SJSA1 (cell line): ENCODE data around the gene PARP12. TPM values are rescaled to one million over a fixed set of nuclear protein-coding genes. Genes with fewer than 3 reads are reported as not detected.

Source experiments
- DNase-seq, 2 experiments: peaks; one replicate each; pipeline ENCODE4 v3.0.0-alpha.2; 2015 to 2020; ENCODE audit warnings: low spot score in 2 of 2, low read depth in 1 of 2
- H3K27ac ChIP-seq: fragments of 250-450 bp; sonication (Bioruptor Pico); 2 replicates; pipeline ENCODE4 v1.5.1; 2020; ENCODE audit warnings: mild to moderate bottlenecking, moderate library complexity
- H3K27me3 ChIP-seq: fragments of 250-450 bp; sonication (Bioruptor Pico); replicated peaks from 2 replicates; pipeline ENCODE4 v1.5.1; 2020; ENCODE audit warnings: mild to moderate bottlenecking, moderate library complexity
- H3K36me3 ChIP-seq: fragments of 250-450 bp; sonication (Bioruptor Pico); 2 replicates; pipeline ENCODE4 v1.5.1; 2020; ENCODE audit warnings: mild to moderate bottlenecking
- H3K4me1 ChIP-seq: fragments of 250-450 bp; sonication (Bioruptor Pico); replicated peaks from 2 replicates; pipeline ENCODE4 v1.6.1; 2021; ENCODE audit warnings: mild to moderate bottlenecking
- H3K4me3 ChIP-seq: fragments of 250-450 bp; sonication (Bioruptor Pico); 2 replicates; pipeline ENCODE4 v1.5.1; 2020; ENCODE audit warnings: mild to moderate bottlenecking
- H3K9me3 ChIP-seq: fragments of 250-450 bp; sonication (Bioruptor Pico); replicated peaks from 2 replicates; pipeline ENCODE4 v1.5.1; 2020; ENCODE audit warnings: mild to moderate bottlenecking
- total RNA-seq: library from RNA; depleted of rRNA; stranded (reverse); fragments of >200 nt; shearing (Covaris generic); gene quantifications from 2 replicates; pipeline ENCODE4 v1.2.3, GENCODE V29; 2014; rRNA removed

PARP12 gene
- total RNA-seq, 1 experiment from 2014 or later, result 19.3 TPM

DNA sequence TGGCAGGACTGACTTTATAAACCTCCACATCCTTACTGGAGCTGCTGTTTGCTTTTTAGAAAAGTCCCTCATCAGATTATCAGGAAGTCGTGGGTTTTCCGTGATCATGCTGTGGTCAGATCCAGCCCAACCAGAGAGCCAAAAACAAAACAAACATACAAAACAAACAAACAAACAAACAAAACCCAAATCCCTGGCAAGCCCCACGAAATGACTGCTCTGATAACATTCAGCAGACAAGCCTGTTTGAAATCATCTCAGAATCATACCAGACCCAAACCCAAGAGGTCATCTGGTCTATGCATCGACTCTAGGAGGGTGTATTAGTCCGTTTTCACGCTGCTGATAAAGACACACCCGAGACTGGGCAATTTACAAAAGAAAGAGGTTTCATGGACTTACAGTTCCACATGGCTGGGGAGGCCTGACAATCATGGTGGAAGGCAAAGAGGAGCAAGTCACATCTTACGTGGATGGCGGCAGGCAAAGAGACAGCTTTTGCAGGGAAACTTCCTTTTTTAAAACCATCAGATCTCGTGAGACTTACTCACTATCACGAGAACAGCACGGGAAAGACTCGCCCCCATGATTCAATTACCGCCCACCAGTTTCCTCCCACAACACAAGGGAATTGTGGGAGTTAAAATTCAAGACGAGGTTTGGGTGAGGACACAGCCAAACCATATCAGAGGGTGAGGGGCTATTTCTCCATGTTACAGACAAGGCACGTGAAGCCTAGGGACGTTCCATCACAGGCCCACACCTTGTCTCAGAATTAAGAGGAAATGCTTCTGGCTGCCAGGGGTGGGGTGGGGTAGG is 85.7 kb downstream of the PARP12 start:
- H3K36me3 ChIP-seq, result no peaks in the 10 kb centered on the region
- H3K27me3 ChIP-seq, result no peaks in the 10 kb centered on the region
- no peak overlapping the region for H3K4me3 ChIP-seq
- no peaks in the 10 kb centered on the region for H3K9me3 ChIP-seq
- DNase-seq, result no peak
- H3K27ac ChIP-seq, result no peak overlapping the region
- H3K4me1 ChIP-seq, result no peaks in the 10 kb centered on the region

DNA sequence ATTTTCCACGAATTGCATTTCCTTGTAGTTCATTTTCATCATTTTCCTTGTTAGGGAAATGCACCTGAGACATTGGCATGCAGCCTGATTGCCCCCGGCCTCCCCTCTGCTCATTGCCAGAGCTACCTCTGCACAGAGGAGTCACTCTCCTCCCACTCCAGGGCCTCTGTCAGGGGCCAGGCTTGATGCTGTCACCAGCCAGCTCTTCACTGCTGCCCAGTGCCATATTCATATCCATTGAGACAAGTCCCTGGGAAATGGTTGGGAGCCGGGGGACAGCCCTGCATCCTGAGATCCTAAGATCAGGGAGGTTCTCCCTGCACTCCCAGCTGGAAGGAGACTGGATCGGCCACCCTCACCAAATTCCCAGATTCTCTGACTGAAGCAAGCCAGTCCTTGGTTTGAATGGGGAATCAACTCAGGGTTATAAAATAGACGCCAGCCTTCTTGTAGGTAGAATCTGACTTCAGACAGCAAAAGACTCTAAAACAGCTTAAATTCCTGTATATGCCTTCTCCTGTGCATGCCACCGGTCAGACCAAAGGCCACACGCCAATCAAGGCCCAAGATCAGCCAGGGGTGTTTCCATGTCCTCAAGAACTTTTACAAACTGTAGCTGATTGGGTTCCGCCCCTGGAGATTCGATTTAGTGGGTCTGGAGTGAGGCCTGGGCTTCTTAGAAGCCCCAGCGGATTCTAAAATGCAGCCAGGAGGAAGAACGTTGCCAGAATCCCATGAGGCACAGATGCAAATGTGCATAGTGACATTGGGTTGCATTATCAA is 86.5 kb downstream of the PARP12 start:
- H3K9me3 ChIP-seq, result no peaks in the 10 kb centered on the region
- DNase-seq, result no peak
- no peak overlapping the region for H3K27ac ChIP-seq
- H3K4me1 ChIP-seq, result no peaks in the 10 kb centered on the region
- H3K4me3 ChIP-seq, result no peak overlapping the region
- H3K36me3 ChIP-seq, result no peaks in the 10 kb centered on the region
- no peaks in the 10 kb centered on the region for H3K27me3 ChIP-seq

DNA sequence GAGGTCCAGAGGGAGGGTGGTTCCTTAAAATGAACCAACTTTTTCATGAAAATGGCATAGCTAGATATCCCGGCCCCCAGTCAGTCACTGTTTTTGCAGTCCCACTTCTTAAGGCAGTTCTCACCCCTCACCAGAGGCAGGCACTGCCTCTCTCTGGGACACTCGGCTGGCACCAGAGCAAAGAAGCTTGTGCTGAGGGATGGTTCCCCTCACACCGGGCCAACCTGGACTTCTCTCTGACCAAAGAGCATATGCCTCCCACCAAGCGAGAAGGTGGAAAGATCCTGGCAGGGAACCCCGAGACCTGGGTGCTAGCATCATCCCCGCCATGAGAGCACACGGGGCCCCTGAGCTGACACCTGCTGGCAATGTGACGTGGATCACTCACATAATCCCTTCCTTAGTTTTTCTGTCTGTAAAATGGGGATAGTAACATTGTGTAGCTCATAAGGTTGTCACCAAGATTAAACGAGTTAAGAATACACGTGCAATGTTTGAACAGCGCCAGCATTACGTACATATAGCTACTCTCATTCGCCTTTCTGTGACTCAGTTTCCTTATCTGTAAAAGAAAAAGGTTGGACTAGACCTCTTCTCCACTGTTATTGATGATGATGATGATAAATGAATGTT is 88.5 kb downstream of the PARP12 start:
- H3K27ac ChIP-seq, result no peak overlapping the region
- H3K9me3 ChIP-seq, result no peaks in the 10 kb centered on the region
- no peak overlapping the region for H3K4me3 ChIP-seq
- H3K27me3 ChIP-seq, result no peaks in the 10 kb centered on the region; the same call in 1 of the 2 replicates
- no peaks in the 10 kb centered on the region for H3K36me3 ChIP-seq
- DNase-seq, result no peak
- H3K4me1 ChIP-seq, result no peaks in the 10 kb centered on the region

Other genes with a start within 250 kb of the PARP12 start
- gene TBXAS1, start 233.7 kb downstream of the PARP12 start, total RNA-seq, result 3.8 and 7.0 TPM in 2 replicates
- 0.88 and 1.2 TPM in 2 replicates for gene KDM7A, start 114.0 kb upstream of the PARP12 start, total RNA-seq